Heart right ventricle (tissue), 16 donors: ENCODE results near the gene CNFN. TPM values are rescaled to one million over a fixed set of nuclear protein-coding genes. Genes with fewer than 3 reads are reported as not detected.

Experiments used
- ATAC-seq, 8 donors: fragments of 200-7000 bp; cut with Tn5 transposase; one replicate each; pipeline ENCODE4 v1.9.1; 2020; ENCODE audit warnings: mild to moderate bottlenecking in 8 of 8, moderate library complexity in 8 of 8, moderate number of reproducible peaks in 1 of 8
- DNase-seq, 2 donors: peaks; one replicate each; pipeline ENCODE4 v3.0.0-alpha.2; 2020
- H3K27ac ChIP-seq, 10 donors: fragments of 200-600 bp; sonication (generic) in 2 of 10; one replicate each; pipeline versions ENCODE4 v1.5.0 to v1.8.0; 2020 to 2022; ENCODE audit warnings: mild to moderate bottlenecking in 3 of 10
- H3K27me3 ChIP-seq, 7 donors: fragments of 200-600 bp; one replicate each; pipeline ENCODE4 v1.8.0; 2021 to 2022; ENCODE audit warnings: mild to moderate bottlenecking in 2 of 7
- H3K36me3 ChIP-seq, 9 donors: fragments of 200-600 bp; sonication (generic) in 1 of 9; one replicate each; pipeline versions ENCODE4 v1.5.0 to v1.8.0; 2020 to 2022; ENCODE audit warnings: mild to moderate bottlenecking in 2 of 9
- H3K4me1 ChIP-seq, 9 donors: fragments of 200-600 bp; sonication (generic) in 1 of 9; one replicate each; pipeline versions ENCODE4 v1.5.0 to v1.8.0; 2020 to 2022; ENCODE audit warnings: mild to moderate bottlenecking in 4 of 9
- H3K4me3 ChIP-seq, 10 donors: fragments of 200-600 bp; sonication (generic) in 2 of 10; one replicate each; pipeline versions ENCODE4 v1.5.0 to v1.8.0; 2020 to 2022; ENCODE audit warnings: mild to moderate bottlenecking in 7 of 10, moderate library complexity in 2 of 10
- H3K9me3 ChIP-seq, 11 donors: fragments of 200-600 bp in 10 of 11; sonication (generic) in 2 of 11; one replicate each; pipeline versions ENCODE4 v1.5.0 to v1.8.0; 2013 to 2022; ENCODE audit warnings: mild to moderate bottlenecking in 2 of 11, control low read depth in 1 of 11, moderate library complexity in 1 of 11
- CTCF ChIP-seq, 9 donors: fragments of 200-600 bp; sonication (generic) in 2 of 9; IDR thresholded peaks; one replicate each; pipeline versions ENCODE4 v1.5.0 to v1.8.0; 2021 to 2022; ENCODE audit warnings: antibody characterized with exemption in 9 of 9, mild to moderate bottlenecking in 5 of 9, moderate library complexity in 1 of 9
- WGBS, 2 donors: extraction: QIAGEN DNeasy Blood & Tissue Kit; methylation state at CpG; one replicate each; pipeline ENCODE4 v1.1.7; 2013; ENCODE audit warnings: inconsistent platforms in 1 of 2; 5-methylcytosine and 5-hydroxymethylcytosine counted together
- intact Hi-C, 10 donors: fragments of 100-400 bp; cut with DNase I; formaldehyde crosslinking; loops; one replicate each; pipeline versions ENCODE4 v1.11.1 to v1.14.2; 2022
- polyA plus RNA-seq, 2 donors: library from polyadenylated mRNA; stranded (reverse); fragments of 200-250 nt; gene quantifications; one replicate each; pipeline ENCODE4 v1.2.3, GENCODE V29; 2013
- total RNA-seq, 10 donors: library from RNA; stranded (reverse); fragmentation: NEBNext Ultra II Directional in 3 of 10; extraction: Animal tissue kit (Norgen Biotek cat#: 25700) in 3 of 10; gene quantifications; one replicate each; pipeline versions ENCODE4 v1.2.1 to v1.2.4, GENCODE V29; 2021 to 2023
- donor health status: Arrhythmogenic right ventricular cardiomyopathy.
- donor health status: ischemic (EF 13 %, LVEDD 7.1; RV severe dilation, severe dysfunction).
- donor health status: healthy with polysubstance abuse.
- donor health status: DM: no; HTN: yes; CAD: no.
- donor health status: DM: no; HTN: no; CAD: no.
- donor health status: ischemic (EF 25% LVEDD 6.9; RV normal size, moderate dysfunction).
- donor health status: ischemic (EF 25% LVEDD 5.7; RV mildly dilated, moderate dysfunction).
- donor health status: healthy.
- donor health status: DM: yes; HTN: yes; CAD: no.
- donor health status: Ischemic cardiomyopathy.
- donor health status: ischemic (EF 35%, LVEDD 5.7; RV mildly dilated, moderate dysfunction).
- donor health status: nonischemic (EF 11% LVEDD 7.7; RV severe dilation, severe dysfunction).
- donor health status: DM: yes; HTN: yes; CAD: no.
- donor health status: PGD.
- donor health status: ischemic (EF 29% LVEDD 5.4; RV normal size, mild dysfunction).
- donor health status: nonischemic (EF 23%, LVEDD 6.1; RV moderate dilation, normal function).

CNFN gene
- total and polyA plus RNA-seq, 12 donors, result 0.51 to 7.2 (median 0.84) TPM; not detected in 5

- peaks cover 0 to 99% (median 37%) of the 10 kb centered on the region in 9 donors for H3K36me3 ChIP-seq
- no peaks in the 10 kb centered on the region for H3K27me3 ChIP-seq
- WGBS, 2 donors, result 91 to 94% methylated on average over 12 of the region's 12 CpGs
- no peaks in the 10 kb centered on the region for H3K4me1 ChIP-seq
- H3K27ac ChIP-seq, result no peak overlapping the region
- TF ChIP-seq CTCF (IDR thresholded peaks at IDR 0.05), result no peak
- no peak for DNase-seq
- no peak overlapping the region for H3K4me3 ChIP-seq
- ATAC-seq, result no peak
- intact Hi-C loops, result no loop called here
- H3K9me3 ChIP-seq, result no peaks in the 10 kb centered on the region
Measured at GRCh38 chr19:42357290-42357689, 32.8 kb downstream of the CNFN start.

GRCh38 chr19:42356686-42357085 lies 33.4 kb downstream of the CNFN start:
- DNase-seq (no peak), ATAC-seq (no peak)
- no peaks in the 10 kb centered on the region for H3K4me1 ChIP-seq
- 98 to 99% methylated on average over 15 of the region's 15 CpGs for WGBS, 2 donors
- peaks cover 0 to 99% (median 37%) of the 10 kb centered on the region in 9 donors for H3K36me3 ChIP-seq
- H3K27ac ChIP-seq, result no peak overlapping the region
- no peaks in the 10 kb centered on the region for H3K9me3 ChIP-seq
- intact Hi-C loops, result no loop called here
- TF ChIP-seq CTCF (IDR thresholded peaks at IDR 0.05), result no peak
- no peak overlapping the region for H3K4me3 ChIP-seq
- no peaks in the 10 kb centered on the region for H3K27me3 ChIP-seq

- intact Hi-C loops, result no loop called here
- WGBS, 2 donors, result 95 to 98% methylated on average over 12 of the region's 12 CpGs
- Histone ChIP-seq H3K9me3 (no peaks in the 10 kb centered on the region), H3K4me1 (no peaks in the 10 kb centered on the region), H3K36me3 (peaks cover 0 to 99% (median 37%) of the 10 kb centered on the region in 9 donors), H3K27me3 (no peaks in the 10 kb centered on the region), H3K4me3 (no peak overlapping the region), H3K27ac (no peak overlapping the region)
- DNase-seq (no peak), ATAC-seq (peak in 1 of 8 donors; percentile 6)
- no peak for TF ChIP-seq CTCF (IDR thresholded peaks at IDR 0.05)
Measured at GRCh38 chr19:42355896-42356295, 34.2 kb downstream of the CNFN start.

GRCh38 chr19:42353341-42354015 lies 36.6 kb downstream of the CNFN start:
- intact Hi-C loops, result no loop called here
- no peak for TF ChIP-seq CTCF (IDR thresholded peaks at IDR 0.05)
- no peak for ATAC-seq
- Histone ChIP-seq H3K36me3 (peaks cover 0 to 100% (median 33%) of the 10 kb centered on the region in 9 donors), H3K9me3 (no peaks in the 10 kb centered on the region), H3K27me3 (no peaks in the 10 kb centered on the region), H3K4me3 (no peak overlapping the region), H3K27ac (no peak overlapping the region), H3K4me1 (no peaks in the 10 kb centered on the region)
- WGBS, 2 donors, result 95 to 96% methylated on average over 28 to 29 of the region's 29 CpGs
- DNase-seq, result no peak
